GM06990 (cell line): ENCODE measurements around the gene OAS2.

Experiments
- DNase-seq: peaks from one replicate; pipeline ENCODE4 v3.0.0-alpha.2; 2011; ENCODE audit not compliant: insufficient read length; ENCODE audit errors: extremely low read depth
- H3K27me3 ChIP-seq: replicated peaks from 2 replicates; pipeline ENCODE4 v1.6.0; 2011; ENCODE audit warnings: low read length; ENCODE audit not compliant: control insufficient read depth, insufficient read depth
- H3K36me3 ChIP-seq: 2 replicates; pipeline ENCODE4 v1.5.1; 2011; ENCODE audit warnings: low read length; ENCODE audit not compliant: control insufficient read depth, insufficient read depth
- H3K4me3 ChIP-seq: replicated peaks from 2 replicates; pipeline ENCODE4 v1.5.1; 2011; ENCODE audit warnings: low read depth, mild to moderate bottlenecking, control low read depth, low read length
- TF ChIP-seq, protein P1 (sequence below): IDR thresholded peaks from 2 replicates; pipeline ENCODE4 v1.5.1; 2011; ENCODE audit warnings: low read length, control low read depth, mild to moderate bottlenecking, inconsistent platforms; ENCODE audit not compliant: insufficient read depth, poor library complexity, severe bottlenecking

The OAS2 gene

DNA sequence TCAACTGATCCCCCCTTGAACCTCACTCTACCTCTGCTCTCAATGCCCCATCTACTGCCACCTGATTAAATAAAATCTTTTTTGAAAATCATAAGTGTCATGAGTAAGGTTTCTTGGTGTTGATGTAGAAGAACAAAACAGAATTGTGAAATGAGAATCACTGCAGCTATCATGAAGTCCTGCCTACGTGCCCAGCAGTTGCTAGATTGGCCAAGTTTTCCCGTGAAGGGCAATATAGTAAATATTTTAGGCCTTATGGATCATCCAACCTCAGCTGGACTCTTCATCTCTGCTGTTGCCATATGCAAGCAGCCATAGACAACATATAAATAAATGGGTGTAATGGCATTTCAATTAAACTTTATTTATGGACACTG, 45.2 kb upstream of the OAS2 start:
- H3K36me3 ChIP-seq = no peaks in the 10 kb centered on the region
- no peaks in the 10 kb centered on the region for H3K27me3 ChIP-seq

DNA sequence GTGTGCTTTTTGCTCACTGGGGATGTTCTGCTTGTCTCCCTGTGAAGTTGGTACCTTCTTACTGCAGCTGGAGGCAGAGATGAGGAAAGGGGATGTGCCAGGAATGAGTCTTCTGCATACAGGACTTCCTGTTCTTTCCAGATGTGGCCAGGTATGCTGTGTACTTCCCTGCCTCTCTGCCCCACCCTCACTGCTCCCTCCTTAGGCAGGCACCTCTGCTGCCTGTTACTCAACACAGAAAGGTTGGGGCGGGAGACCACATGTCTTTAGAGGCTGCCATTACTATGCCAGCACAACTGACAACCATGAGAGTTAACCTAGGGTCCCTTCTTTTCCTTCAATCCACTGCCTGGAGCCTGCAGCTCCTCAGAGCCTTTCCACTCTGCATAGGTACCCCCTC, 42.1 kb upstream of the OAS2 start:
- H3K36me3 ChIP-seq = no peaks in the 10 kb centered on the region
- TF ChIP-seq, protein P1, sequence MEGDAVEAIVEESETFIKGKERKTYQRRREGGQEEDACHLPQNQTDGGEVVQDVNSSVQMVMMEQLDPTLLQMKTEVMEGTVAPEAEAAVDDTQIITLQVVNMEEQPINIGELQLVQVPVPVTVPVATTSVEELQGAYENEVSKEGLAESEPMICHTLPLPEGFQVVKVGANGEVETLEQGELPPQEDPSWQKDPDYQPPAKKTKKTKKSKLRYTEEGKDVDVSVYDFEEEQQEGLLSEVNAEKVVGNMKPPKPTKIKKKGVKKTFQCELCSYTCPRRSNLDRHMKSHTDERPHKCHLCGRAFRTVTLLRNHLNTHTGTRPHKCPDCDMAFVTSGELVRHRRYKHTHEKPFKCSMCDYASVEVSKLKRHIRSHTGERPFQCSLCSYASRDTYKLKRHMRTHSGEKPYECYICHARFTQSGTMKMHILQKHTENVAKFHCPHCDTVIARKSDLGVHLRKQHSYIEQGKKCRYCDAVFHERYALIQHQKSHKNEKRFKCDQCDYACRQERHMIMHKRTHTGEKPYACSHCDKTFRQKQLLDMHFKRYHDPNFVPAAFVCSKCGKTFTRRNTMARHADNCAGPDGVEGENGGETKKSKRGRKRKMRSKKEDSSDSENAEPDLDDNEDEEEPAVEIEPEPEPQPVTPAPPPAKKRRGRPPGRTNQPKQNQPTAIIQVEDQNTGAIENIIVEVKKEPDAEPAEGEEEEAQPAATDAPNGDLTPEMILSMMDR = no peak
- no peaks in the 10 kb centered on the region for H3K27me3 ChIP-seq
- H3K4me3 ChIP-seq = no peak overlapping the region
- DNase-seq = no peak

More for the DNA sequence above, 45.2 kb upstream of the OAS2 start:
- TF ChIP-seq, protein P1 = no peak
- no peak overlapping the region for H3K4me3 ChIP-seq
- no peak for DNase-seq

DNA sequence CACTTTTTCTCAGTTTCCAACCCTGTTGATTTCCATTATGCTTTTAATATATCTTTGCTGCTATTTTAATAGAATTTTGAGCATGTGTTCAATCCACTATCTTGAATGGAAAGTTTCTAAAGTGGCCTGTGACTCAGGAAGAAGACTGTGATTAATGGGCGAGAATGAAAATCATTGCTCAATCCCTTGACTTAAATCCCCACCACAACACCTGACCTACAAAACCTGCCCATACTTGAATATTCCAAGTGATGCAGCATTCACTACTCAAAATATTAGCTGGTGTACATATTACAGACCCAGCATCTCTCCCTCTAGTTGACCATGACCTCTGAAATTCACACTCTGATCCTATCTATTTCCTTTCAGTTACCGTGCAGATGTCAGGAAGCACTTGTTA, 41.4 kb upstream of the OAS2 start:
- no peak overlapping the region for H3K4me3 ChIP-seq
- DNase-seq = no peak
- H3K36me3 ChIP-seq = peaks cover 2% of the 10 kb centered on the region; the same call in 1 of the 2 replicates
- TF ChIP-seq, protein P1 = no peak
- H3K27me3 ChIP-seq = no peaks in the 10 kb centered on the region

- Histone ChIP-seq H3K4me3 (peak within 1 kb of the TSS; percentile 73), H3K36me3 (peaks cover 2% of the 10 kb centered on the region; the same call in 1 of the 2 replicates), H3K27me3 (no peaks in the 10 kb centered on the region)
- DNase-seq = peak; percentile 73
- TF ChIP-seq, protein P1 = no peak
Measured at GRCh38 chr12:112937741-112938719, 40.3 kb upstream of the OAS2 start, which contains the start of gene OAS3. TSS of gene OAS3 (plus strand) at chr12:112938474. CDS start at chr12:112938531, 57 bp downstream.

- TF ChIP-seq, protein P1 = no peak
- H3K27me3 ChIP-seq = no peaks in the 10 kb centered on the region
- peaks cover 2% of the 10 kb centered on the region for H3K36me3 ChIP-seq
- H3K4me3 ChIP-seq = peak overlapping the region; percentile 73
- DNase-seq = no peak
Measured at GRCh38 chr12:112938751-112939150, 39.6 kb upstream of the OAS2 start.
